Astrocyte (in vitro differentiated cells and primary cell): ENCODE results near the gene HNRNPF. TPM values are rescaled to one million over a fixed set of nuclear protein-coding genes. Genes with fewer than 3 reads are reported as not detected.
"Not testable (repeated sequence)": the region's sequence is repeated elsewhere in the genome, so short reads cannot be mapped to it uniquely, and the experiment has no call there.

Experiments
- DNase-seq: peaks from one replicate; pipeline ENCODE4 v3.0.0-alpha.2; 2010; ENCODE audit warnings: low read depth
- FAIRE-seq: peaks from 2 replicates; lab custom pipeline; 2011; peaks lifted over from hg19 to GRCh38; lab: Jason Lieb, UNC
- H2AFZ ChIP-seq: 2 replicates; pipeline ENCODE4 v1.6.0; 2012; ENCODE audit warnings: low read depth, low read length, inconsistent platforms
- H3K27ac ChIP-seq: 2 replicates; pipeline ENCODE4 v1.5.1; 2011; ENCODE audit warnings: low read depth, low read length, inconsistent platforms
- H3K27me3 ChIP-seq: 2 replicates; pipeline ENCODE4 v1.6.0; 2011; ENCODE audit warnings: low read length, inconsistent platforms; ENCODE audit not compliant: insufficient read depth
- H3K36me3 ChIP-seq: 2 replicates; pipeline ENCODE4 v1.5.1; 2011; ENCODE audit warnings: low read length, inconsistent platforms; ENCODE audit not compliant: insufficient read depth
- H3K4me1 ChIP-seq: 2 replicates; pipeline ENCODE4 v1.5.1; 2011; ENCODE audit warnings: low read length, inconsistent platforms; ENCODE audit not compliant: insufficient read depth
- H3K4me2 ChIP-seq: 2 replicates; pipeline ENCODE4 v1.6.0; 2012; ENCODE audit warnings: low read length, inconsistent platforms
- H3K4me3 ChIP-seq: 2 replicates; pipeline ENCODE4 v1.5.1; 2011; ENCODE audit warnings: low read depth, mild to moderate bottlenecking, low read length, inconsistent platforms; ENCODE audit not compliant: insufficient read depth
- H3K79me2 ChIP-seq: 2 replicates; pipeline ENCODE4 v1.6.0; 2012; ENCODE audit warnings: mild to moderate bottlenecking, low read length, inconsistent platforms; ENCODE audit not compliant: insufficient read depth
- H3K9ac ChIP-seq: 2 replicates; pipeline ENCODE4 v1.6.0; 2012; ENCODE audit warnings: mild to moderate bottlenecking, low read length, inconsistent platforms
- H3K9me3 ChIP-seq: 2 replicates; pipeline ENCODE4 v1.5.1; 2012; ENCODE audit warnings: low read depth, mild to moderate bottlenecking, low read length, inconsistent platforms; ENCODE audit not compliant: insufficient read depth
- H4K20me1 ChIP-seq: 2 replicates; pipeline ENCODE4 v1.6.0; 2012; ENCODE audit warnings: low read length, inconsistent platforms; ENCODE audit not compliant: insufficient read depth
- H3K27ac Mint-ChIP-seq: one replicate; pipeline ENCODE4 v1.8.0; 2021; ENCODE audit warnings: mild to moderate bottlenecking, mixed read lengths; ENCODE audit not compliant: unreplicated experiment
- H3K27me3 Mint-ChIP-seq: one replicate; pipeline ENCODE4 v1.8.0; 2021; ENCODE audit warnings: low read depth, mixed read lengths; ENCODE audit not compliant: unreplicated experiment
- H3K36me3 Mint-ChIP-seq: one replicate; pipeline ENCODE4 v1.8.0; 2021; ENCODE audit warnings: low read depth, mixed read lengths; ENCODE audit not compliant: unreplicated experiment
- H3K4me1 Mint-ChIP-seq: one replicate; pipeline ENCODE4 v1.8.0; 2021; ENCODE audit warnings: low read depth, mixed read lengths; ENCODE audit not compliant: unreplicated experiment
- H3K4me3 Mint-ChIP-seq: one replicate; pipeline ENCODE4 v1.8.0; 2021; ENCODE audit warnings: mild to moderate bottlenecking, moderate library complexity, mixed read lengths; ENCODE audit not compliant: unreplicated experiment
- H3K9me3 Mint-ChIP-seq: one replicate; pipeline ENCODE4 v1.8.0; 2021; ENCODE audit warnings: mild to moderate bottlenecking, mixed read lengths; ENCODE audit not compliant: unreplicated experiment
- EZH2 ChIP-seq: IDR thresholded peaks from 2 replicates; pipeline ENCODE4 v1.6.1; 2012; ENCODE audit warnings: mild to moderate bottlenecking, low read length, inconsistent platforms; ENCODE audit not compliant: insufficient read depth
- total RNA-seq: library from RNA; stranded (reverse); gene quantifications from 2 replicates; pipeline ENCODE4 v1.2.1, GENCODE V29; 2021
- TF ChIP-seq, protein P1 (sequence below): IDR thresholded peaks from 2 replicates; pipeline ENCODE4 v1.5.1; 2011; ENCODE audit warnings: low read depth, mild to moderate bottlenecking, inconsistent platforms, low read length, moderate library complexity; ENCODE audit not compliant: insufficient read depth

HNRNPF gene
- total RNA-seq, 1 donor from 2014 or later: 151 TPM

GRCh38 chr10:43338117-43338516 lies 70.9 kb downstream of the HNRNPF start:
- Mint-ChIP-seq H3K27me3 (peaks cover 10% of the 10 kb centered on the region), H3K4me3 (no peak overlapping the region), H3K36me3 (no peaks in the 10 kb centered on the region), H3K27ac (no peak overlapping the region), H3K9me3 (no peaks in the 10 kb centered on the region), H3K4me1 (peaks cover 11% of the 10 kb centered on the region)
- TF ChIP-seq, protein P1, sequence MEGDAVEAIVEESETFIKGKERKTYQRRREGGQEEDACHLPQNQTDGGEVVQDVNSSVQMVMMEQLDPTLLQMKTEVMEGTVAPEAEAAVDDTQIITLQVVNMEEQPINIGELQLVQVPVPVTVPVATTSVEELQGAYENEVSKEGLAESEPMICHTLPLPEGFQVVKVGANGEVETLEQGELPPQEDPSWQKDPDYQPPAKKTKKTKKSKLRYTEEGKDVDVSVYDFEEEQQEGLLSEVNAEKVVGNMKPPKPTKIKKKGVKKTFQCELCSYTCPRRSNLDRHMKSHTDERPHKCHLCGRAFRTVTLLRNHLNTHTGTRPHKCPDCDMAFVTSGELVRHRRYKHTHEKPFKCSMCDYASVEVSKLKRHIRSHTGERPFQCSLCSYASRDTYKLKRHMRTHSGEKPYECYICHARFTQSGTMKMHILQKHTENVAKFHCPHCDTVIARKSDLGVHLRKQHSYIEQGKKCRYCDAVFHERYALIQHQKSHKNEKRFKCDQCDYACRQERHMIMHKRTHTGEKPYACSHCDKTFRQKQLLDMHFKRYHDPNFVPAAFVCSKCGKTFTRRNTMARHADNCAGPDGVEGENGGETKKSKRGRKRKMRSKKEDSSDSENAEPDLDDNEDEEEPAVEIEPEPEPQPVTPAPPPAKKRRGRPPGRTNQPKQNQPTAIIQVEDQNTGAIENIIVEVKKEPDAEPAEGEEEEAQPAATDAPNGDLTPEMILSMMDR: no peak
- TF ChIP-seq EZH2: no peak
- Histone ChIP-seq H3K4me1 (no peaks in the 10 kb centered on the region), H3K27ac (no peak overlapping the region), H3K9me3 (no peaks in the 10 kb centered on the region), H4K20me1 (no peaks in the 10 kb centered on the region), H3K79me2 (no peaks in the 10 kb centered on the region), H3K4me2 (no peak overlapping the region), H3K27me3 (peaks cover 4% of the 10 kb centered on the region), H3K9ac (no peak overlapping the region), H3K36me3 (no peaks in the 10 kb centered on the region), H3K4me3 (no peak overlapping the region), H2AFZ (no peak overlapping the region)
- DNase-seq (no peak), FAIRE-seq (no peak)

DNA sequence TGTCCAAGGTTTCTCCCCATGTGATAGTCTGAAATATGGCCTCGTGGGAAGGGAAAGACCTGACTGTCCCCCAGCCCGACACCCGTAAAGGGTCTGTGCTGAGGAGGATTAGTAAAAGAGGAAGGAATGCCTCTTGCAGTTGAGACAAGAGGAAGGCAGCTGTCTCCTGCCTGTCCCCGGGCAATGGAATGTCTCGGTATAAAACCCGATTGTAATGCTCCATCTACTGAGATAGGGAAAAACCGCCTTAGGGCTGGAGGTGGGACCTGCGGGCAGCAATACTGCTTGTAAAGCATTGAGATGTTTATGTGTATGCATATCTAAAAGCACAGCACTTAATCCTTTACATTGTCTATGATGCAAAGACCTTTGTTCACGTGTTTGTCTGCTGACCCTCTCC lies 71.5 kb downstream of the HNRNPF start:
- H3K4me1 ChIP-seq, H3K27ac ChIP-seq, H3K36me3 ChIP-seq, H3K9me3 Mint-ChIP-seq, H3K79me2 ChIP-seq, H3K4me3 ChIP-seq, H3K36me3 Mint-ChIP-seq, H3K27me3 ChIP-seq, DNase-seq, H3K4me2 ChIP-seq, H4K20me1 ChIP-seq, FAIRE-seq, H3K9me3 ChIP-seq, H3K4me3 Mint-ChIP-seq, H2AFZ ChIP-seq, H3K9ac ChIP-seq, H3K27ac Mint-ChIP-seq: not testable (repeated sequence)
- Mint-ChIP-seq H3K27me3 (peaks cover 16% of the 10 kb centered on the region), H3K4me1 (peaks cover 11% of the 10 kb centered on the region)

DNA sequence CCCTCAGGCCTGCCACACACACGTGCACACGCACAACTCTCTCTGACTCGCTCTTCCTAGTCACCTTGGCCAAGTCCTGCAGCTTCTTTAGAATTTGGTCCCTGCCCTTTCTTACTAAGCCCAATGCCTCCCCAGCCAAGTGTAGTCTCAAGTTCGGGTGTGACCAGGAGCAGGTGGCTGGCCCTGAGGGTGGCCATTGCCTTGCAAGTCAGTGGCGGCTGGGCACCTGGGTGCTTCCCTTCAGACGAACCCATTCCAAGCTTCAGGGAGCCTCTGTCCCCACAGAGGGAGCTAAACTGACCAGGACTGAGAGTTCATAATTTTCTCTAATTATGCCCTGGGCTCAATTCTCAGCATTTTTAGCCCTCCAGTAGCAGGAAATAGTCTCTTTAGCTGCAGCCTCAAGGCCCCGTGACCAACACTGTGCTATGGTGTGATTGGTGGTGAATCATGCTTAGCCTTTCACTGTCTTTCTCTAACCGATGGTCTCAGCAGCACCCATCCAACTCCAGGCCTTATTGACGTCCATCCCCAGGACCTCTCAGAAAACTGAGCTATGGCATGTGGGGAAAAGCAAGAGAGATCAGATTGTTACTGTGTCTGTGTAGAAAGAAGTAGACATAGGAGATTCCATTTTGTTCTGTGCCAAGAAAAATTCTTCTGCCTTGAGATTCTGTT lies 72.2 kb downstream of the HNRNPF start:
- no peaks in the 10 kb centered on the region for H3K36me3 Mint-ChIP-seq
- TF ChIP-seq, protein P1: no peak
- no peak for TF ChIP-seq EZH2
- H3K27me3 ChIP-seq: peaks cover 4% of the 10 kb centered on the region
- peaks cover 16% of the 10 kb centered on the region for H3K27me3 Mint-ChIP-seq
- no peaks in the 10 kb centered on the region for H3K79me2 ChIP-seq
- H2AFZ ChIP-seq: no peak overlapping the region
- no peaks in the 10 kb centered on the region for H3K4me1 ChIP-seq
- H3K9me3 ChIP-seq: no peaks in the 10 kb centered on the region
- H3K27ac Mint-ChIP-seq: peak overlapping the region; percentile 28
- H3K9me3 Mint-ChIP-seq: no peaks in the 10 kb centered on the region
- H3K36me3 ChIP-seq: no peaks in the 10 kb centered on the region
- H3K27ac ChIP-seq: no peak overlapping the region
- H3K9ac ChIP-seq: no peak overlapping the region
- H3K4me3 ChIP-seq: no peak overlapping the region
- H3K4me3 Mint-ChIP-seq: no peak overlapping the region
- peaks cover 11% of the 10 kb centered on the region for H3K4me1 Mint-ChIP-seq
- no peak overlapping the region for H3K4me2 ChIP-seq
- no peaks in the 10 kb centered on the region for H4K20me1 ChIP-seq
- DNase-seq (no peak), FAIRE-seq (no peak)
